ENCODE data around the gene ACTG1. TPM values are rescaled to one million over a fixed set of nuclear protein-coding genes. Genes with fewer than 3 reads are reported as not detected.
A peak's percentile ranks its signal among the peaks of the same experiment; 100 is the strongest.

The ACTG1 gene
- total RNA-seq, 1 experiment from 2014 or later: 4,160 TPM

GRCh38 chr17:81518113-81518784, 5.7 kb upstream of the ACTG1 start:
- Histone ChIP-seq H3K4me1 (ENCODE audit: insufficient read depth, low read length) (peaks cover 4% of the 10 kb centered on the region; the same call in 1 of the 2 replicates), H3K23me2 (ENCODE audit: insufficient read length, low read depth, low read length, poor library complexity, severe bottlenecking) (peaks cover 28% of the 10 kb centered on the region), H2BK20ac (ENCODE audit: low read depth, low read length, poor library complexity, severe bottlenecking) (no peak overlapping the region), H4K5ac (ENCODE audit: insufficient read length, low read depth, low read length) (no peak overlapping the region), H3K4me2 (ENCODE audit: insufficient read depth, insufficient read length, low read length) (peak overlapping the region; percentile 35), H4K20me1 (ENCODE audit: control insufficient read depth, insufficient read depth, insufficient read length) (no peaks in the 10 kb centered on the region), H2BK12ac (ENCODE audit: insufficient read length, low read depth, low read length) (no peak overlapping the region), H3K23ac (ENCODE audit: insufficient read length, low read depth, low read length) (no peak overlapping the region), H2BK120ac (ENCODE audit: low read depth, low read length, poor library complexity, severe bottlenecking) (no peak overlapping the region), H2AFZ (ENCODE audit: low read length) (no peak overlapping the region), H3K79me2 (ENCODE audit: insufficient read depth, low read length) (peaks cover 7% of the 10 kb centered on the region; the same call in 1 of the 2 replicates), H3K9ac (ENCODE audit: extremely low read depth, insufficient read length, low read length) (no peak overlapping the region), H3K27me3 (ENCODE audit: insufficient read depth, low read length) (no peaks in the 10 kb centered on the region; the same call in 1 of the 2 replicates), H3K79me1 (ENCODE audit: insufficient read depth, low read depth, low read length, poor library complexity, severe bottlenecking) (peaks cover 2% of the 10 kb centered on the region), H3K9me3 (ENCODE audit: control insufficient read depth, low read depth, low read length) (no peaks in the 10 kb centered on the region), H3K27ac (ENCODE audit: insufficient read length, low read depth, low read length) (no peak overlapping the region), H4K8ac (replicated peaks; ENCODE audit: insufficient read length, low read depth, low read length) (no peak overlapping the region), H3K18ac (ENCODE audit: insufficient read length, low read depth, low read length) (no peak overlapping the region), H2BK5ac (ENCODE audit: insufficient read length, low read length) (no peak overlapping the region), H3K14ac (ENCODE audit: insufficient read depth, low read length) (no peak overlapping the region; the same call in 1 of the 2 replicates), H3K56ac (ENCODE audit: insufficient read length, low read depth, low read length) (no peak overlapping the region), H3T11ph (ENCODE audit: low read length) (no peak overlapping the region), H2BK15ac (ENCODE audit: low read depth, low read length) (no peak overlapping the region), H2AK5ac (ENCODE audit: insufficient read length, low read length) (no peak overlapping the region), H4K91ac (ENCODE audit: insufficient read length, low read depth, low read length) (no peak overlapping the region), H3K4ac (ENCODE audit: low read depth, low read length) (no peak overlapping the region)
- H3K27ac Mint-ChIP-seq: no peak overlapping the region
- TF ChIP-seq CTCF (conservative IDR thresholded peaks at IDR 0.05): no peak
- DNase-seq: peak; percentile 73
- H3K27me3 Mint-ChIP-seq (ENCODE audit: low read depth): peaks cover 41% of the 10 kb centered on the region
- WGBS (ENCODE audit: extremely low coverage, insufficient read length, low lambda C conversion rate): no CpG with 5 or more reads among the region's 24 CpGs
- H3K9me3 Mint-ChIP-seq: no peaks in the 10 kb centered on the region
- peaks cover 21 to 29% of the 10 kb centered on the region in 2 experiments for H3K4me1 Mint-ChIP-seq
- peak overlapping the region; percentile 49 to 67; a peak in 4 of 5 replicates for H3K4me3 Mint-ChIP-seq
- H3K36me3 Mint-ChIP-seq (ENCODE audit: insufficient read depth in 1 of 3, low read depth in 3 of 3): peaks cover 0 to 5% (median 0%) of the 10 kb centered on the region in 3 experiments; a peak in 1 of 7 replicates

Data from H9 (cell line).